GM23338 (cell line): ENCODE measurements around the gene SESN1. TPM values are rescaled to one million over a fixed set of nuclear protein-coding genes. Genes with fewer than 3 reads are reported as not detected.

Experiments used
- ATAC-seq: fragments of 200-7000 bp; cut with Tn5 transposase; 3 replicates; pipeline ENCODE4 v1.9.1; 2020
- DNase-seq: peaks from one replicate; pipeline ENCODE4 v3.0.0-alpha.2; 2015; ENCODE audit warnings: low spot score
- H2AFZ ChIP-seq: fragments of 200-600 bp; sonication (generic); 2 replicates; pipeline ENCODE4 v1.8.0; 2016; ENCODE audit warnings: antibody characterized with exemption, mild to moderate bottlenecking, moderate library complexity
- H3F3A ChIP-seq: fragments of 200-600 bp; sonication (generic); replicated peaks from 2 replicates; pipeline ENCODE4 v1.8.0; 2017; ENCODE audit warnings: antibody characterized with exemption, mixed run types, low read depth
- H3K27ac ChIP-seq: fragments of 200-600 bp; sonication (generic); 2 replicates; pipeline ENCODE4 v1.6.1; 2016; ENCODE audit warnings: low read depth
- H3K27me3 ChIP-seq: fragments of 200-600 bp; sonication (generic); 2 replicates; pipeline ENCODE4 v1.8.0; 2016; ENCODE audit warnings: mild to moderate bottlenecking, mixed run types, moderate library complexity; ENCODE audit not compliant: insufficient read depth
- H3K36me3 ChIP-seq: fragments of 200-600 bp; sonication (generic); 2 replicates; pipeline ENCODE4 v1.8.0; 2016; ENCODE audit warnings: mild to moderate bottlenecking; ENCODE audit not compliant: insufficient read depth
- H3K4me1 ChIP-seq: fragments of 200-600 bp; sonication (generic); 2 replicates; pipeline ENCODE4 v1.8.0; 2016; ENCODE audit warnings: mild to moderate bottlenecking, moderate library complexity; ENCODE audit not compliant: insufficient read depth
- H3K4me2 ChIP-seq: fragments of 200-600 bp; sonication (generic); 2 replicates; pipeline ENCODE4 v1.7.1; 2017; ENCODE audit warnings: mixed run types
- H3K4me3 ChIP-seq: fragments of 200-600 bp; sonication (generic); 2 replicates; pipeline ENCODE4 v1.6.1; 2016; ENCODE audit warnings: mixed run types
- H3K79me2 ChIP-seq: fragments of 200-600 bp; sonication (generic); replicated peaks from 2 replicates; pipeline ENCODE4 v1.8.0; 2017; ENCODE audit warnings: mild to moderate bottlenecking; ENCODE audit not compliant: insufficient read depth
- H3K9me2 ChIP-seq: fragments of 200-600 bp; sonication (generic); 2 replicates; pipeline ENCODE4 v1.8.0; 2017; ENCODE audit not compliant: insufficient read depth
- H4K20me1 ChIP-seq: fragments of 200-600 bp; sonication (generic); replicated peaks from 2 replicates; pipeline ENCODE4 v1.8.0; 2017; ENCODE audit warnings: mild to moderate bottlenecking; ENCODE audit not compliant: insufficient read depth
- H3K27ac Mint-ChIP-seq: 2 replicates; pipeline ENCODE4 v1.8.0; 2020; ENCODE audit warnings: inconsistent platforms, mild to moderate bottlenecking, moderate library complexity, mixed read lengths
- H3K27me3 Mint-ChIP-seq: 3 replicates; pipeline ENCODE4 v1.8.0; 2022; ENCODE audit warnings: low read depth, mild to moderate bottlenecking, moderate library complexity, mixed read lengths, inconsistent platforms; ENCODE audit not compliant: insufficient read depth, poor library complexity
- H3K36me3 Mint-ChIP-seq: 3 replicates; pipeline ENCODE4 v1.8.0; 2021; ENCODE audit warnings: low read depth, mild to moderate bottlenecking, inconsistent platforms, moderate library complexity, mixed read lengths
- H3K4me1 Mint-ChIP-seq: 3 replicates; pipeline ENCODE4 v1.8.0; 2020; ENCODE audit warnings: mild to moderate bottlenecking, inconsistent platforms, mixed read lengths
- H3K4me3 Mint-ChIP-seq: 3 replicates; pipeline ENCODE4 v1.8.0; 2021; ENCODE audit warnings: moderate library complexity, mild to moderate bottlenecking, inconsistent platforms, mixed read lengths
- H3K9me3 Mint-ChIP-seq: 3 replicates; pipeline ENCODE4 v1.8.0; 2020; ENCODE audit warnings: moderate library complexity, mild to moderate bottlenecking, inconsistent platforms, mixed read lengths
- EZH2 ChIP-seq: fragments of 200-600 bp; sonication (generic); IDR thresholded peaks from one replicate; pipeline ENCODE4 v1.8.0; 2017; ENCODE audit warnings: antibody characterized with exemption, mild to moderate bottlenecking, low read depth; ENCODE audit not compliant: unreplicated experiment
- NANOG ChIP-seq: IDR thresholded peaks from 2 replicates; pipeline ENCODE4 v1.6.1; 2016; ENCODE audit warnings: antibody characterized with exemption, borderline replicate concordance
- POLR2AphosphoS5 ChIP-seq: IDR thresholded peaks from 2 replicates; pipeline ENCODE4 v1.6.1; 2016; ENCODE audit warnings: antibody characterized with exemption, low read depth
- STAT1 ChIP-seq: IDR thresholded peaks from one replicate; pipeline ENCODE4 v1.6.1; 2016; ENCODE audit warnings: antibody characterized with exemption; ENCODE audit not compliant: unreplicated experiment
- ZNF331 ChIP-seq: fragments of 250-450 bp; sonication (Bioruptor Pico); IDR thresholded peaks from 2 replicates; pipeline ENCODE4 v1.5.0; 2020; ENCODE audit warnings: low read depth, mild to moderate bottlenecking, moderate library complexity
- polyA plus RNA-seq: library from polyadenylated mRNA; unstranded; fragments of >200 nt; fragmentation: Nextera tagmentation; extraction: Ambion mirVana; gene quantifications from 2 replicates; pipeline ENCODE4 v1.2.1, GENCODE V29; 2016
- total RNA-seq: library from RNA; depleted of rRNA; stranded (reverse); fragments of >200 nt; shearing (Covaris generic); gene quantifications from 2 replicates; pipeline ENCODE4 v1.2.3, GENCODE V29; 2014
- TF ChIP-seq, protein P1 (sequence below), 2 experiments: fragments of 200-600 bp in 1 of 2; sonication (generic) in 1 of 2; conservative IDR thresholded peaks; 2 replicates each; pipeline versions ENCODE4 v1.5.1 to v1.6.1; 2016 to 2017; ENCODE audit warnings: antibody characterized with exemption in 2 of 2, low read depth in 2 of 2, mild to moderate bottlenecking in 2 of 2, moderate library complexity in 1 of 2
- TF ChIP-seq, protein P2 (sequence below): IDR thresholded peaks from 2 replicates; pipeline ENCODE4 v1.6.1; 2016; ENCODE audit warnings: antibody characterized with exemption
- TF ChIP-seq, protein P3 (sequence below): fragments of 250-450 bp; sonication (Bioruptor Pico); IDR thresholded peaks from 2 replicates; pipeline ENCODE4 v1.5.0; 2020; ENCODE audit warnings: mild to moderate bottlenecking, moderate library complexity

Gene SESN1
- total and polyA plus RNA-seq, 2 experiments from 2014 or later: 26.2 to 36.4 TPM

DNA sequence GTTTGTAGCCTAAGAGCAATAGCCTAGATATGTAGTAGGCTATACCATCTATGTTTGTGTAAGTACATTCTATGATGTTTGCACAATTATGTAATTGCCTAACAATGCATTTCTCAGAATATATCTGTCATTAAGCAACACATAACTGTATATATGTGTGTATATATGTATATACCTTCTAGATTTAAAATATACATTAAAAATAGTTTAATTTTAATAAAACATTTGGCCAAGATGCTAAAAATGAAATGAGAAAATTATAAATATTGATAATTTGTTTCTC, 20.6 kb downstream of the SESN1 start:
- Histone ChIP-seq H3K27ac (no peak overlapping the region), H3K4me1 (no peaks in the 10 kb centered on the region), H3K4me3 (no peak overlapping the region), H2AFZ (no peak overlapping the region), H3K79me2 (no peaks in the 10 kb centered on the region), H3K4me2 (no peak overlapping the region), H3K36me3 (no peaks in the 10 kb centered on the region), H3K9me2 (no peaks in the 10 kb centered on the region), H3F3A (no peaks in the 10 kb centered on the region), H3K27me3 (no peaks in the 10 kb centered on the region), H4K20me1 (no peaks in the 10 kb centered on the region)
- H3K4me1 Mint-ChIP-seq: peaks cover 5% of the 10 kb centered on the region; the same call in 2 of the 3 replicates
- no peaks in the 10 kb centered on the region for H3K36me3 Mint-ChIP-seq
- no peaks in the 10 kb centered on the region for H3K27me3 Mint-ChIP-seq
- no peaks in the 10 kb centered on the region for H3K9me3 Mint-ChIP-seq
- DNase-seq (no peak), ATAC-seq (no peak)
- TF ChIP-seq, protein P1, sequence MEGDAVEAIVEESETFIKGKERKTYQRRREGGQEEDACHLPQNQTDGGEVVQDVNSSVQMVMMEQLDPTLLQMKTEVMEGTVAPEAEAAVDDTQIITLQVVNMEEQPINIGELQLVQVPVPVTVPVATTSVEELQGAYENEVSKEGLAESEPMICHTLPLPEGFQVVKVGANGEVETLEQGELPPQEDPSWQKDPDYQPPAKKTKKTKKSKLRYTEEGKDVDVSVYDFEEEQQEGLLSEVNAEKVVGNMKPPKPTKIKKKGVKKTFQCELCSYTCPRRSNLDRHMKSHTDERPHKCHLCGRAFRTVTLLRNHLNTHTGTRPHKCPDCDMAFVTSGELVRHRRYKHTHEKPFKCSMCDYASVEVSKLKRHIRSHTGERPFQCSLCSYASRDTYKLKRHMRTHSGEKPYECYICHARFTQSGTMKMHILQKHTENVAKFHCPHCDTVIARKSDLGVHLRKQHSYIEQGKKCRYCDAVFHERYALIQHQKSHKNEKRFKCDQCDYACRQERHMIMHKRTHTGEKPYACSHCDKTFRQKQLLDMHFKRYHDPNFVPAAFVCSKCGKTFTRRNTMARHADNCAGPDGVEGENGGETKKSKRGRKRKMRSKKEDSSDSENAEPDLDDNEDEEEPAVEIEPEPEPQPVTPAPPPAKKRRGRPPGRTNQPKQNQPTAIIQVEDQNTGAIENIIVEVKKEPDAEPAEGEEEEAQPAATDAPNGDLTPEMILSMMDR (conservative IDR thresholded peaks at IDR 0.05; ENCODE audit: low read depth in 2 of 2): no peak
- no peak for TF ChIP-seq STAT1
- TF ChIP-seq, protein P2, sequence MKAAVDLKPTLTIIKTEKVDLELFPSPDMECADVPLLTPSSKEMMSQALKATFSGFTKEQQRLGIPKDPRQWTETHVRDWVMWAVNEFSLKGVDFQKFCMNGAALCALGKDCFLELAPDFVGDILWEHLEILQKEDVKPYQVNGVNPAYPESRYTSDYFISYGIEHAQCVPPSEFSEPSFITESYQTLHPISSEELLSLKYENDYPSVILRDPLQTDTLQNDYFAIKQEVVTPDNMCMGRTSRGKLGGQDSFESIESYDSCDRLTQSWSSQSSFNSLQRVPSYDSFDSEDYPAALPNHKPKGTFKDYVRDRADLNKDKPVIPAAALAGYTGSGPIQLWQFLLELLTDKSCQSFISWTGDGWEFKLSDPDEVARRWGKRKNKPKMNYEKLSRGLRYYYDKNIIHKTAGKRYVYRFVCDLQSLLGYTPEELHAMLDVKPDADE: no peak
- no peak for TF ChIP-seq NANOG
- no peak for TF ChIP-seq EZH2
- TF ChIP-seq ZNF331 (CRISPR knock-in tag): no peak
- no peak for TF ChIP-seq POLR2AphosphoS5
- TF ChIP-seq, protein P3, sequence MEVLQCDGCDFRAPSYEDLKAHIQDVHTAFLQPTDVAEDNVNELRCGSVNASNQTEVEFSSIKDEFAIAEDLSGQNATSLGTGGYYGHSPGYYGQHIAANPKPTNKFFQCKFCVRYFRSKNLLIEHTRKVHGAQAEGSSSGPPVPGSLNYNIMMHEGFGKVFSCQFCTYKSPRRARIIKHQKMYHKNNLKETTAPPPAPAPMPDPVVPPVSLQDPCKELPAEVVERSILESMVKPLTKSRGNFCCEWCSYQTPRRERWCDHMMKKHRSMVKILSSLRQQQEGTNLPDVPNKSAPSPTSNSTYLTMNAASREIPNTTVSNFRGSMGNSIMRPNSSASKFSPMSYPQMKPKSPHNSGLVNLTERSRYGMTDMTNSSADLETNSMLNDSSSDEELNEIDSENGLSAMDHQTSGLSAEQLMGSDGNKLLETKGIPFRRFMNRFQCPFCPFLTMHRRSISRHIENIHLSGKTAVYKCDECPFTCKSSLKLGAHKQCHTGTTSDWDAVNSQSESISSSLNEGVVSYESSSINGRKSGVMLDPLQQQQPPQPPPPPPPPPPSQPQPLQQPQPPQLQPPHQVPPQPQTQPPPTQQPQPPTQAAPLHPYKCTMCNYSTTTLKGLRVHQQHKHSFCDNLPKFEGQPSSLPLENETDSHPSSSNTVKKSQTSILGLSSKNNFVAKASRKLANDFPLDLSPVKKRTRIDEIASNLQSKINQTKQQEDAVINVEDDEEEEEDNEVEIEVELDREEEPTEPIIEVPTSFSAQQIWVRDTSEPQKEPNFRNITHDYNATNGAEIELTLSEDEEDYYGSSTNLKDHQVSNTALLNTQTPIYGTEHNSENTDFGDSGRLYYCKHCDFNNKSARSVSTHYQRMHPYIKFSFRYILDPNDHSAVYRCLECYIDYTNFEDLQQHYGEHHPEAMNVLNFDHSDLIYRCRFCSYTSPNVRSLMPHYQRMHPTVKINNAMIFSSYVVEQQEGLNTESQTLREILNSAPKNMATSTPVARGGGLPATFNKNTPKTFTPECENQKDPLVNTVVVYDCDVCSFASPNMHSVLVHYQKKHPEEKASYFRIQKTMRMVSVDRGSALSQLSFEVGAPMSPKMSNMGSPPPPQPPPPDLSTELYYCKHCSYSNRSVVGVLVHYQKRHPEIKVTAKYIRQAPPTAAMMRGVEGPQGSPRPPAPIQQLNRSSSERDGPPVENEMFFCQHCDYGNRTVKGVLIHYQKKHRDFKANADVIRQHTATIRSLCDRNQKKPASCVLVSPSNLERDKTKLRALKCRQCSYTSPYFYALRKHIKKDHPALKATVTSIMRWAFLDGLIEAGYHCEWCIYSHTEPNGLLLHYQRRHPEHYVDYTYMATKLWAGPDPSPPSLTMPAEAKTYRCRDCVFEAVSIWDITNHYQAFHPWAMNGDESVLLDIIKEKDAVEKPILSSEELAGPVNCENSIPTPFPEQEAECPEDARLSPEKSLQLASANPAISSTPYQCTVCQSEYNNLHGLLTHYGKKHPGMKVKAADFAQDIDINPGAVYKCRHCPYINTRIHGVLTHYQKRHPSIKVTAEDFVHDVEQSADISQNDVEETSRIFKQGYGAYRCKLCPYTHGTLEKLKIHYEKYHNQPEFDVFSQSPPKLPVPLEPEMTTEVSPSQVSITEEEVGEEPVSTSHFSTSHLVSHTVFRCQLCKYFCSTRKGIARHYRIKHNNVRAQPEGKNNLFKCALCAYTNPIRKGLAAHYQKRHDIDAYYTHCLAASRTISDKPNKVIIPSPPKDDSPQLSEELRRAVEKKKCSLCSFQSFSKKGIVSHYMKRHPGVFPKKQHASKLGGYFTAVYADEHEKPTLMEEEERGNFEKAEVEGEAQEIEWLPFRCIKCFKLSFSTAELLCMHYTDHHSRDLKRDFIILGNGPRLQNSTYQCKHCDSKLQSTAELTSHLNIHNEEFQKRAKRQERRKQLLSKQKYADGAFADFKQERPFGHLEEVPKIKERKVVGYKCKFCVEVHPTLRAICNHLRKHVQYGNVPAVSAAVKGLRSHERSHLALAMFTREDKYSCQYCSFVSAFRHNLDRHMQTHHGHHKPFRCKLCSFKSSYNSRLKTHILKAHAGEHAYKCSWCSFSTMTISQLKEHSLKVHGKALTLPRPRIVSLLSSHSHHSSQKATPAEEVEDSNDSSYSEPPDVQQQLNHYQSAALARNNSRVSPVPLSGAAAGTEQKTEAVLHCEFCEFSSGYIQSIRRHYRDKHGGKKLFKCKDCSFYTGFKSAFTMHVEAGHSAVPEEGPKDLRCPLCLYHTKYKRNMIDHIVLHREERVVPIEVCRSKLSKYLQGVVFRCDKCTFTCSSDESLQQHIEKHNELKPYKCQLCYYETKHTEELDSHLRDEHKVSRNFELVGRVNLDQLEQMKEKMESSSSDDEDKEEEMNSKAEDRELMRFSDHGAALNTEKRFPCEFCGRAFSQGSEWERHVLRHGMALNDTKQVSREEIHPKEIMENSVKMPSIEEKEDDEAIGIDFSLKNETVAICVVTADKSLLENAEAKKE (CRISPR knock-in tag): no peak
- no peak overlapping the region for H3K4me3 Mint-ChIP-seq
- no peak overlapping the region for H3K27ac Mint-ChIP-seq
